Motor neuron (in vitro differentiated cells): ENCODE measurements around the gene KCNJ4. TPM values are rescaled to one million over a fixed set of nuclear protein-coding genes. Genes with fewer than 3 reads are reported as not detected.
A peak's percentile ranks its signal among the peaks of the same experiment; 100 is the strongest.

ENCODE experiments used
- ATAC-seq, 8 experiments: fragments of 200-7000 bp; cut with Tn5 transposase; replicated peaks in 6 of 8; 2 replicates each; pipeline ENCODE4 v1.8.0; 2021; ENCODE audit warnings: mild to moderate bottlenecking in 8 of 8, moderate library complexity in 8 of 8
- H3K27ac ChIP-seq, 2 donors: fragments of 250-450 bp; sonication (Bioruptor Pico); 2 replicates each; pipeline ENCODE4 v1.9.0; 2021; ENCODE audit warnings: antibody characterized with exemption in 2 of 2, mild to moderate bottlenecking in 2 of 2, moderate library complexity in 1 of 2
- H3K4me1 ChIP-seq, 2 donors: fragments of 250-450 bp; sonication (Bioruptor Pico); replicated peaks in 1 of 2; 2 replicates each; pipeline ENCODE4 v1.6.1; 2021; ENCODE audit warnings: antibody characterized with exemption in 2 of 2, mild to moderate bottlenecking in 2 of 2, moderate library complexity in 1 of 2
- H3K4me3 ChIP-seq, 5 donors: fragments of 250-450 bp; sonication (Bioruptor Pico); 2 replicates each; pipeline ENCODE4 v1.9.0; 2021; ENCODE audit warnings: antibody characterized with exemption in 5 of 5, mild to moderate bottlenecking in 5 of 5, moderate library complexity in 4 of 5
- WGBS, 10 experiments: fragments of 450-650 bp; shearing (Covaris generic); methylation state at CpG; one replicate each; pipeline ENCODE4 v1.0.0; 2022; 5-methylcytosine and 5-hydroxymethylcytosine counted together
- in situ Hi-C, 9 experiments: fragments of 400-800 bp; cut with MboI; loops; one replicate each; pipeline ENCODE4 v1.15.0; 2021; ENCODE audit warnings: low sequenced_read_pairs in 9 of 9, low pct_unique_long_range_greater_than_20kb in 2 of 9; ENCODE audit not compliant: unreplicated experiment in 9 of 9
- total RNA-seq, 8 experiments: library from RNA; unstranded; fragments of 300-600 nt; gene quantifications; 2 replicates each; pipeline versions ENCODE4 v1.2.3 to v1.2.4, GENCODE V29; 2022

Gene KCNJ4
- total RNA-seq, 8 experiments from 2014 or later, result 0.20 to 6.0 (median 3.3) TPM; not detected in 1

- no CpG with 5 or more reads among the region's 90 CpGs for WGBS, 10 experiments
- in situ Hi-C loops, result no loop called here
- ATAC-seq, result peak in 7 of 8 experiments; percentile 31 to 69 (median 61)
Measured at GRCh38 chr22:38455530-38456271, 702 bp upstream of the KCNJ4 start.

DNA sequence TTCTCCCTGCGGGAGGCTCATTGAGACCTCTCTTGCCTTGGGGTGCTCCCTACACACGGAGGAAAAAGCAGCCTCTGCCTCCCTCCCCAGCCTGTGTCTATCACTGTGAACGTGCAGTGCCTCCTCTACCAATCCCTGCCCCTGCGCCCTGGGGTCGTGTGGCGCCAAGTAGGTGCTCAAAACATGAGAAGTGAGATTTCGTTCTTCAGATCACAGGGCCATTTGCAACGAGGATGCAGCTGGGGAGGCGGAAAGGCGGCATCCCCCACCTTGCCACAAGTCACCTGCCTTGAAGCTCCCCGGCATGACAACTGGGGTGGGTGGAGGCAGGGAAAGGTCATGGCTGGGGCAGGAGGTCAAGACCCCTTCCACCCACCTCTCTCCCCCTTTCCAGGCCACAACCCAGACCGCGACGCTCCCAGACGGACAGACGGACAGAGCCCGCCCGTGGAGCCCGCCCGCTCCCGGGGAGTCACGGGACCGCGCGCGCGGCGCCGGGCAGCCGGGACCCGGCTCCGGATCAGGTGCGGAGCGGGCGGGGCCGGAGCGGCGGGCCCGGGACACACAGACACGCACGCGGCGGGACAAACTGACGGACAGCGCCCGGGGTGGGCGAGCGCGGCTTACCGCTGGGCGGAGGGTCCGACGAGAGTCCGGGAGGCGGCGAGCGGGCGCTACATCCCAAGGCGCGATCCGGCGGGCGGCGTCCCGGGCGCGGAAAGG lies 485 bp downstream of the KCNJ4 start:
- Histone ChIP-seq H3K4me1 (peaks cover 28 to 60% of the 10 kb centered on the region in 2 donors), H3K27ac (no peak overlapping the region), H3K4me3 (peak overlapping the region; percentile 53 to 80 (median 57))
- in situ Hi-C loops, result no loop called here
- 21 to 60% methylated on average over 4 to 9 of the region's 67 CpGs; no CpG with 5 or more reads in 8 of the 10 experiments for WGBS, 10 experiments
- peak in 7 of 8 experiments; percentile 1 to 20 (median 10) for ATAC-seq

More at GRCh38 chr22:38455530-38456271, 702 bp upstream of the KCNJ4 start:
- Histone ChIP-seq H3K4me3 (peak overlapping the region; percentile 53 to 80 (median 57)), H3K27ac (no peak overlapping the region), H3K4me1 (peaks cover 20 to 57% of the 10 kb centered on the region in 2 donors)

DNA sequence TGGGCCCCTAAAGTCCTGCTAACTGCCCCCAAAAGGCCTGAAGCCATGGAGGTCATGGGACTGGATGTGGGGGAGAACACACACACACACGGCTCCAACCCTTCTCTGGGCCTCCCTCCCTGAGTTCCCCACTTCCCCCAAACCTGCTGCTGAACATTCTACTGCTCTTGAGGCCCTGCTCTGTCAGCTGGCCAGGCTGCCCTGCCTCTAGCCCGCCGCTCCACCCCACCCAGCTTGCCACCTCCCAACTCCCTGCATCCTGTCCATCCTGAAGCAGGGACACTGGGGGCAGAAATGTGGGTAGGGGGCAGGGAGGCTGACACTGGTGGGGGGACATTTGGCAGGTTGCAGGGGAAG lies 1.0 kb downstream of the KCNJ4 start:
- H3K27ac ChIP-seq, result no peak overlapping the region
- ATAC-seq, result peak in 1 of 8 experiments; percentile 2
- in situ Hi-C loops, result no loop called here
- H3K4me1 ChIP-seq, result peaks cover 29 to 62% of the 10 kb centered on the region in 2 donors
- 20% methylated on average over 1 of the region's 3 CpGs; no CpG with 5 or more reads in 9 of the 10 experiments for WGBS, 10 experiments
- peak overlapping the region in 3 of 5 donors; percentile 56 to 80 (median 66) for H3K4me3 ChIP-seq

- Histone ChIP-seq H3K27ac (no peak overlapping the region), H3K4me3 (no peak overlapping the region), H3K4me1 (peaks cover 29 to 62% of the 10 kb centered on the region in 2 donors)
- ATAC-seq, result no peak
- in situ Hi-C loops, result no loop called here
- 65 to 100% (median 80%) methylated on average over 1 to 4 of the region's 11 CpGs; no CpG with 5 or more reads in 3 of the 10 experiments for WGBS, 10 experiments
Measured at GRCh38 chr22:38453066-38453672, 1.8 kb downstream of the KCNJ4 start.

GRCh38 chr22:38452373-38453065 lies 2.5 kb downstream of the KCNJ4 start:
- 35 to 100% methylated on average over 3 to 4 of the region's 25 CpGs; no CpG with 5 or more reads in 8 of the 10 experiments for whole genome bisulfite sequencing, 10 experiments
- in situ Hi-C loops, result no loop called here
- H3K27ac ChIP-seq, result no peak overlapping the region
- H3K4me3 ChIP-seq, result no peak overlapping the region
- peaks cover 26 to 58% of the 10 kb centered on the region in 2 donors for H3K4me1 ChIP-seq
- peak in 2 of 8 experiments; percentile 8 to 32 for ATAC-seq

DNA sequence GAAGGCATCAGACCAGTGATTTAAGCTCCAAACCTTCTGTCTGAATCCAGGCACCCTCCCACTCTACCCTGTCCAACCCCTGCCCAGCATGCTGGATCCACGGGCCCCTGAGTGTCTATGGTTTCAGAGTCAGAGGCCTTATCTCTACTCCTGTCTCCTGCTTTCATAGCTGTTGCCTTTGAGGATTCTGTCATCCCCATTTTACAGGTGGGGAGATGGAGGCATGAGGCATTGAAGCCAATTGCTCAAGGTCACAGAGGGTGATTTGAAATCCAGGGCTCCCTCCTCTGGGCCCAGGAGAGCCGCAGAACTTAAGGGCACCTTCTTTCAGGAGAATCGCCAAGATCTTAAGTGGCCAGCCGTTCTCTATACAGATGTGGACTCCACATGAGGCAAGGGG lies 3.1 kb downstream of the KCNJ4 start:
- peaks cover 20 to 51% of the 10 kb centered on the region in 2 donors for H3K4me1 ChIP-seq
- WGBS, 10 experiments, result 17 to 83% (median 69%) methylated on average over 1 to 3 of the region's 4 CpGs; no CpG with 5 or more reads in 3 of the 10 experiments
- no peak overlapping the region for H3K4me3 ChIP-seq
- no peak for ATAC-seq
- H3K27ac ChIP-seq, result no peak overlapping the region
- in situ Hi-C loops, result no loop called here

- ATAC-seq, result no peak
- in situ Hi-C loops, result no loop called here
- 67 to 100% (median 80%) methylated on average over 1 to 2 of the region's 2 CpGs; no CpG with 5 or more reads in 3 of the 10 experiments for WGBS, 10 experiments
- Histone ChIP-seq H3K4me1 (peaks cover 19 to 47% of the 10 kb centered on the region in 2 donors), H3K27ac (no peak overlapping the region), H3K4me3 (no peak overlapping the region)
Measured at GRCh38 chr22:38451404-38451803, 3.6 kb downstream of the KCNJ4 start.

- WGBS, 10 experiments, result 32 to 100% (median 45%) methylated on average over 1 to 7 of the region's 11 CpGs; no CpG with 5 or more reads in 3 of the 10 experiments
- peak in 1 of 8 experiments; percentile 0 for ATAC-seq
- Histone ChIP-seq H3K27ac (no peak overlapping the region), H3K4me1 (peaks cover 15 to 48% of the 10 kb centered on the region in 2 donors), H3K4me3 (no peak overlapping the region)
- in situ Hi-C loops, result no loop called here
Measured at GRCh38 chr22:38450234-38450797, 4.7 kb downstream of the KCNJ4 start.

- WGBS, 10 experiments, result 0 to 70% (median 40%) methylated on average over 1 to 14 of the region's 18 CpGs; no CpG with 5 or more reads in 3 of the 10 experiments
- in situ Hi-C loops, result no loop called here
- ATAC-seq, result peak in 6 of 8 experiments; percentile 36 to 63 (median 57)
- no peak overlapping the region for H3K27ac ChIP-seq
- H3K4me3 ChIP-seq, result no peak overlapping the region
- H3K4me1 ChIP-seq, result peaks cover 15 to 48% of the 10 kb centered on the region in 2 donors
Measured at GRCh38 chr22:38449776-38450175, 5.2 kb downstream of the KCNJ4 start.

- in situ Hi-C loops, result no loop called here
- H3K4me3 ChIP-seq, result no peak overlapping the region
- no peak overlapping the region for H3K27ac ChIP-seq
- peaks cover 15 to 50% of the 10 kb centered on the region in 2 donors for H3K4me1 ChIP-seq
- no peak for ATAC-seq
- 70 to 100% (median 85%) methylated on average over 1 to 8 of the region's 14 CpGs; no CpG with 5 or more reads in 5 of the 10 experiments for WGBS, 10 experiments
Measured at GRCh38 chr22:38448945-38449745, 5.9 kb downstream of the KCNJ4 start.

DNA sequence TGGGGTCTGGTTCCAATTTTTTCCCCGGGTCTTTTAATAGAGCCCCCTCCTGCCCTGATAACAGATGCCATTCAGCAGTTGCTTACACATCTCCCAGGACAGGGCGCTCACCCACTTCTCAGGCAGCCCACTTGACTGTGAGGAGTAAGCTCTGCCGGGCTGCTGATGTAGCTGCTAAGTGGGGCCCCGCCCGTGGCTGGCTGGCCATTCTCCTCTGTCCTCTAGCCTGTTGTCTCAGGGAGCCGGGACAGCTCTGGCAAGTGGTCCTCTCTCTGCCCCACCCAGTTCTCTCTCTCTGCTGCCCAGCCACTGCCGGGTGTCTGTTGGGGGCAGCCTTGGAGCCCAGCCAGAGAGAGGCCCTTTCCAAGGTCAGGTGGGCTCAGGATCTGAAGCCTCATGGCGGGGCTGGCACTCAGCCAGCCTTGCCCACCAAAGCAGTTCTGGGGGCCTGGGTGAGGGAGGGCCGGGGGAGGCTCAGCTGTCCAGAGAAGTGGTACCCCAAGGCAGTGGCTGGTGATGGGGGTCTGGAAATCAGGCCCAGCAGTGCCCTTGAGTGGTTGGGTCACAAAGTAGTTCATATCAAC lies 8.9 kb downstream of the KCNJ4 start:
- in situ Hi-C loops, result no loop called here
- ATAC-seq, result peak in 4 of 8 experiments; percentile 41 to 63 (median 56)
- Histone ChIP-seq H3K4me1 (peaks cover 9 to 30% of the 10 kb centered on the region in 2 donors), H3K4me3 (no peak overlapping the region), H3K27ac (no peak overlapping the region)
- WGBS, 10 experiments, result 0 to 100% (median 81%) methylated on average over 1 to 4 of the region's 9 CpGs; no CpG with 5 or more reads in 7 of the 10 experiments
